Neuronal stem cell (in vitro differentiated cells): Measurements from ENCODE around the gene SIX1.

Source experiments
- DNase-seq: peaks from one replicate; pipeline ENCODE4 v3.0.0-alpha.2; 2013; ENCODE audit warnings: low spot score
- H2AFZ ChIP-seq: one replicate; pipeline ENCODE4 v1.6.1; 2013; ENCODE audit warnings: mild to moderate bottlenecking, low read length, inconsistent platforms
- H2AK5ac ChIP-seq: 2 replicates; pipeline ENCODE4 v1.6.1; 2013; ENCODE audit warnings: low read depth, mild to moderate bottlenecking, inconsistent platforms, low read length, moderate library complexity, mixed read lengths
- H2BK120ac ChIP-seq: 2 replicates; pipeline ENCODE4 v1.6.1; 2013; ENCODE audit warnings: low read depth, mild to moderate bottlenecking, inconsistent platforms, low read length, moderate library complexity, mixed read lengths
- H2BK12ac ChIP-seq: one replicate; pipeline ENCODE4 v1.6.1; 2013; ENCODE audit warnings: low read length, inconsistent platforms
- H2BK15ac ChIP-seq: 2 replicates; pipeline ENCODE4 v1.6.1; 2013; ENCODE audit warnings: mild to moderate bottlenecking, low read length, inconsistent platforms, mixed read lengths
- H2BK5ac ChIP-seq: one replicate; pipeline ENCODE4 v1.6.1; 2013; ENCODE audit warnings: inconsistent platforms, mild to moderate bottlenecking, low read length, moderate library complexity
- H3K14ac ChIP-seq: one replicate; pipeline ENCODE4 v1.6.1; 2013; ENCODE audit warnings: low read length, inconsistent platforms
- H3K18ac ChIP-seq: 2 replicates; pipeline ENCODE4 v1.6.1; 2013; ENCODE audit warnings: low read length, inconsistent platforms
- H3K23ac ChIP-seq: 2 replicates; pipeline ENCODE4 v1.6.1; 2013; ENCODE audit warnings: low read depth, mild to moderate bottlenecking, mixed read lengths, low read length, inconsistent platforms; ENCODE audit not compliant: poor library complexity
- H3K27ac ChIP-seq: replicated peaks from 3 replicates; pipeline ENCODE4 v1.5.1; 2013; ENCODE audit warnings: low read length, inconsistent platforms
- H3K27me3 ChIP-seq, 3 experiments: 2 replicates each; pipeline ENCODE4 v1.6.1; 2013; ENCODE audit warnings: low read length in 3 of 3, mild to moderate bottlenecking in 2 of 3, inconsistent platforms in 1 of 3, low read depth in 1 of 3, mixed read lengths in 1 of 3, moderate library complexity in 1 of 3; ENCODE audit not compliant: control insufficient read depth in 3 of 3, insufficient read depth in 3 of 3
- H3K36me3 ChIP-seq, 2 donors: replicated peaks in 1 of 2; 2 replicates each; pipeline ENCODE4 v1.6.1; 2013; ENCODE audit warnings: low read length in 2 of 2; ENCODE audit not compliant: control insufficient read depth in 2 of 2, insufficient read depth in 2 of 2
- H3K4ac ChIP-seq: 2 replicates; pipeline ENCODE4 v1.6.1; 2013; ENCODE audit warnings: inconsistent platforms, mild to moderate bottlenecking, low read length, moderate library complexity
- H3K4me1 ChIP-seq, 2 donors: 1 replicate in 1 of 2; 2 replicates in 1 of 2; pipeline ENCODE4 v1.6.1; 2013; ENCODE audit warnings: low read length in 2 of 2, low read depth in 1 of 2; ENCODE audit not compliant: control insufficient read depth in 2 of 2, insufficient read depth in 1 of 2
- H3K4me2 ChIP-seq: one replicate; pipeline ENCODE4 v1.6.1; 2013; ENCODE audit warnings: mild to moderate bottlenecking, low read length, inconsistent platforms; ENCODE audit not compliant: insufficient read depth, poor library complexity, severe bottlenecking
- H3K4me3 ChIP-seq, 2 donors: 2 replicates each; pipeline ENCODE4 v1.5.1; 2013; ENCODE audit warnings: low read length in 2 of 2, mild to moderate bottlenecking in 2 of 2, inconsistent platforms in 1 of 2, moderate library complexity in 1 of 2
- H3K79me1 ChIP-seq: one replicate; pipeline ENCODE4 v1.6.1; 2013; ENCODE audit warnings: low read depth, mild to moderate bottlenecking, inconsistent platforms, low read length, moderate library complexity
- H3K9ac ChIP-seq: one replicate; pipeline ENCODE4 v1.6.1; 2013; ENCODE audit warnings: mild to moderate bottlenecking, low read depth, low read length, inconsistent platforms; ENCODE audit not compliant: poor library complexity
- H3K9me3 ChIP-seq, 2 donors: replicated peaks in 1 of 2; 2 replicates each; pipeline versions ENCODE3 to v1.6.1; 2013; ENCODE audit warnings: low read length in 2 of 2, mild to moderate bottlenecking in 2 of 2, inconsistent platforms in 1 of 2, low read depth in 1 of 2, mixed read lengths in 1 of 2, moderate library complexity in 1 of 2; ENCODE audit not compliant: control insufficient read depth in 2 of 2, insufficient read depth in 1 of 2
- H4K8ac ChIP-seq: one replicate; pipeline ENCODE4 v1.6.1; 2013; ENCODE audit warnings: low read depth, mild to moderate bottlenecking, inconsistent platforms, low read length, moderate library complexity
- H4K91ac ChIP-seq: one replicate; pipeline ENCODE4 v1.6.1; 2013; ENCODE audit warnings: low read length, low read depth, mild to moderate bottlenecking, inconsistent platforms; ENCODE audit not compliant: poor library complexity
- WGBS, 2 donors: extraction: QIAGEN DNeasy Blood & Tissue Kit; methylation state at CpG; one replicate each; pipeline ENCODE4 v1.1.7; 2013; ENCODE audit warnings: missing lambda C conversion rate in 2 of 2, mixed read lengths in 1 of 2; ENCODE audit not compliant: insufficient read length in 2 of 2, insufficient replicate concordance in 1 of 2; ENCODE audit errors: extremely low coverage in 2 of 2; 5-methylcytosine and 5-hydroxymethylcytosine counted together

The SIX1 gene

DNA sequence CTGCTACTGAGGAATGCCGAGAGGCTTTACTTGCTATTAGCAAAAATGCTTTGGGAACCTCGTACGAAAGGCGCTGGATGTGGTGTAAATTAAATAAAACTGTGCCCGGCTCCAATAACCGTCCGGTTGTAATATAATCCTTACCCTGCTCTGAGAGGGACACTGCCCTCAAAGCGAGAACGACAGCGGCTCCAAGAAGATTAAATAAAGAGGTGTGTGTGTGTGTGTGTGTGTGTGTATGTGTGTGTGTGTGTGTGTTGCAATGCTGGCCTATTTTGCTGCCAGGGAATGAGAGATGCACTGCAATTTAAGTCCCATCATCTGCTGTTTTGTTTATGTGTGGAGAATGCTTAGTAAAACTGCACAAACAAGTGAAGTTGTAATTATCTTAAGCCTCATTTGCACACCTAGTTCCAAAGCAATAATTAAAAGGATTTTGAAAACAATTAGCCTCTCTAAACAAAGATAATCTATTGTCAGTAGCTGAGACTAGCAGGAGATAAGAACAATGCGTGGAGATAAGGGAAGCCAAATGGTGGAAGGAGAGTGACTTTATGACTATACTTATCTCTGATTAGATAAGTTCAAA, 1.2 kb upstream of the SIX1 start:
- H2AK5ac ChIP-seq, result no peak overlapping the region
- H3K36me3 ChIP-seq, result no peaks in the 10 kb centered on the region
- no peak overlapping the region for H3K4me2 ChIP-seq
- H4K8ac ChIP-seq, result no peak overlapping the region
- no peak overlapping the region for H3K4me3 ChIP-seq
- H3K79me1 ChIP-seq, result no peaks in the 10 kb centered on the region
- H3K14ac ChIP-seq, result no peak overlapping the region
- H3K9ac ChIP-seq, result no peak overlapping the region
- H3K4ac ChIP-seq, result no peak overlapping the region
- peak overlapping the region; percentile 95 for H2AFZ ChIP-seq
- peaks cover 0 to 3% of the 10 kb centered on the region in 2 donors for H3K9me3 ChIP-seq
- peak; percentile 21 for DNase-seq
- no peak overlapping the region for H2BK5ac ChIP-seq
- no peak overlapping the region for H3K23ac ChIP-seq
- H3K4me1 ChIP-seq, result peaks cover 12 to 15% of the 10 kb centered on the region in 2 donors
- peaks cover 67 to 97% (median 96%) of the 10 kb centered on the region in 3 experiments for H3K27me3 ChIP-seq
- H2BK120ac ChIP-seq, result no peak overlapping the region
- H2BK12ac ChIP-seq, result no peak overlapping the region
- WGBS, 2 donors, result no CpG with 5 or more reads among the region's 11 CpGs
- H4K91ac ChIP-seq, result no peak overlapping the region
- H3K18ac ChIP-seq, result no peak overlapping the region
- no peak overlapping the region for H2BK15ac ChIP-seq
- H3K27ac ChIP-seq, result no peak overlapping the region

DNA sequence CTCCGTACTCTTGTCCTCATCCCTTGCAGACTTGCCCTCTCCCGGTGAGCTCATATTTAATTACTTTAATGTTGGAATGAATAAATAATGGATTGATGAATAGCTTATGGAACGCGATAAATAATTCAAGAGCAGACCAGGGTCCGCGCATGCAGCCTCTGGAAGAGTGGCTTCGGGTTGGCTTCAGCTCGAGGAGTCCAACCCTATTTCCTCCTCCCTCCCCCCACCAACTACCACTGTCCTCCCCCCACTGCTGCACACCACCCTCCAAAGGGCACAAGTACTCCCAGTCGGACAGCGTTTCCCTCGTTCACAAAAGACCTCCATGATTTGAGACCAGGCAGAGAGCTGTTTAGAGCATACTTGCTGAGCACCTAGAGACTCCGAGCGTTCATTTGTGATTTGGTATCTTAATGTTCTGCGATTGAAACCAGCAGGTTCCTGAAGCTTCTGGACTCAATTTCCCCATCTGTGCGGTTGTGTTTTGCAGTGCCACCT, 647 bp upstream of the SIX1 start:
- no peak overlapping the region for H3K23ac ChIP-seq
- peak; percentile 40 for DNase-seq
- H3K18ac ChIP-seq, result no peak overlapping the region
- no peak overlapping the region for H2BK12ac ChIP-seq
- no peak overlapping the region for H4K8ac ChIP-seq
- peaks cover 0 to 3% of the 10 kb centered on the region in 2 donors for H3K9me3 ChIP-seq
- no CpG with 5 or more reads among the region's 15 CpGs for WGBS, 2 donors
- peak overlapping the region; percentile 77 for H3K4me2 ChIP-seq
- peak overlapping the region; percentile 95 for H2AFZ ChIP-seq
- no peaks in the 10 kb centered on the region for H3K36me3 ChIP-seq
- no peak overlapping the region for H2BK15ac ChIP-seq
- H3K4ac ChIP-seq, result no peak overlapping the region
- no peaks in the 10 kb centered on the region for H3K79me1 ChIP-seq
- peak overlapping the region in 1 of 2 donors; percentile 55 for H3K4me3 ChIP-seq
- H2AK5ac ChIP-seq, result no peak overlapping the region
- no peak overlapping the region for H3K27ac ChIP-seq
- peak overlapping the region; percentile 48 for H2BK5ac ChIP-seq
- H3K14ac ChIP-seq, result no peak overlapping the region
- H3K27me3 ChIP-seq, result peaks cover 63 to 97% (median 93%) of the 10 kb centered on the region in 3 experiments
- peaks cover 12 to 15% of the 10 kb centered on the region in 2 donors for H3K4me1 ChIP-seq
- no peak overlapping the region for H3K9ac ChIP-seq
- no peak overlapping the region for H2BK120ac ChIP-seq
- H4K91ac ChIP-seq, result no peak overlapping the region

DNA sequence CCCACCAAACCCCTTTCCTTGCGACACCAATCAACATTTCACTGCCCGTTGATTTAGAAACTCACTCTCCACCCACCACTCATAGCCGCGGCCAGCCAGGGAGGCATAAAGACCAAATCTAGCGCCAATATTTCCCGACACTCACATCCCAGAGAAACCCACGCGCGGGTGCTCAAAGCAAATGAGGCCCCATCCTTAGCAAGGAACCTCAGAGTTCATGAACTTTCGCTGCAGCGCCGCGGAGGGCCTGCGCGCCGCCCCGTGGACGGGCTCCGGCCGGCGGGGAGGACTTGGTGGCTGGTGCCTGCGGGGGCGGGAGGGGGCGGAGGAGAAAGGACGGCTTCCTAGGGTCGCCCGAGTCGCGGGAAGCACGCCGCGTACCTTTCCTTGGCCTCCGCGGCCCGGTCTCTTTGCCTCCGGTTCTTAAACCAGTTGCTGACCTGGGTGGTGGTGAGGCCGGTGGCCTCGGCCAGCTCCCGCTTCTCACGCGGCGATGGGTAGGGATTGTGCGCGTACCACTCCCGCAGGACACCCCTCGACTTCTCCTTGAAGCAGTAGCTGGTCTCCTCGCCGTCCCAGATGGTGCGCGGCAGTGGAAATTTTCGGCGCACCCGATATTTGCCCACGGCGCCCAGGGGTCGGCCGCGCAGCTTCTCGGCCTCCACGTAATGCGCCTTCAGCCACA, 886 bp downstream of the SIX1 start:
- peak; percentile 26 for DNase-seq
- peak overlapping the region; percentile 72 for H2BK15ac ChIP-seq
- H3K4me3 ChIP-seq, result peak overlapping the region; percentile 55 to 73

DNA sequence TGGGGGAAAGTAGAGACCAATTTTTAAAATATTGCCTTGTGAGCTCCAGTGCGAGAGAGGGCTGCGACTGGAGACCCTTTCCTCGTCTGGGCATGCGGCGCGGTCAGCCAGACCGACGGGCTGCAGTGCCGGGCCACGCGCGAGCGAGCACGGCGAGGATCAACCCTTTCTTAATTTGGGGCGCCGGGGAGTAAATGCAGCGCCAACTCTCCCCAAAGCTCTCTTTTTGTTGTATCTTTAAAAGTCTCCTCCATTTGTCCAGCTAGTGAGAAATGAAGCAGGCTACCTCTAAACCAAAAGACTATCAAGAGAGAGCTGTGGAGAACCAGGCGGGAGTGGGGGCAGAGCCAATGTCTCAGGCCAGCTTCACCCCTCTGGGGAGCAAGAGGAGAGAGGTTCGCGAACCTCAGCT, 1.4 kb downstream of the SIX1 start:
- H3K4me3 ChIP-seq, result peak overlapping the region in 1 of 2 donors; percentile 55
- H2AFZ ChIP-seq, result peak overlapping the region; percentile 95
- H3K27me3 ChIP-seq, result peaks cover 59 to 97% (median 89%) of the 10 kb centered on the region in 3 experiments
- no peak overlapping the region for H4K8ac ChIP-seq
- no peak overlapping the region for H2BK15ac ChIP-seq
- H2AK5ac ChIP-seq, result no peak overlapping the region
- no peak overlapping the region for H4K91ac ChIP-seq
- no peak overlapping the region for H2BK120ac ChIP-seq
- no peak overlapping the region for H3K4me2 ChIP-seq
- H3K4ac ChIP-seq, result no peak overlapping the region
- no peak overlapping the region for H2BK5ac ChIP-seq
- DNase-seq, result no peak
- H3K14ac ChIP-seq, result no peak overlapping the region
- no peak overlapping the region for H3K9ac ChIP-seq
- no peak overlapping the region for H3K23ac ChIP-seq
- no peaks in the 10 kb centered on the region for H3K79me1 ChIP-seq
- peaks cover 0 to 3% of the 10 kb centered on the region in 2 donors for H3K9me3 ChIP-seq
- no peak overlapping the region for H3K18ac ChIP-seq
- H2BK12ac ChIP-seq, result no peak overlapping the region
- no peaks in the 10 kb centered on the region for H3K36me3 ChIP-seq
- WGBS, 2 donors, result no CpG with 5 or more reads among the region's 21 CpGs
- peaks cover 10 to 13% of the 10 kb centered on the region in 2 donors for H3K4me1 ChIP-seq
- H3K27ac ChIP-seq, result no peak overlapping the region

More for the DNA sequence above, 886 bp downstream of the SIX1 start:
- Histone ChIP-seq H3K36me3 (no peaks in the 10 kb centered on the region), H3K9ac (no peak overlapping the region), H2AK5ac (peak overlapping the region; percentile 29), H2BK120ac (no peak overlapping the region), H3K14ac (no peak overlapping the region), H3K4ac (no peak overlapping the region), H3K27me3 (peaks cover 59 to 97% (median 89%) of the 10 kb centered on the region in 3 experiments), H2BK12ac (no peak overlapping the region), H3K18ac (no peak overlapping the region), H2AFZ (peak overlapping the region; percentile 95), H4K8ac (no peak overlapping the region), H3K79me1 (no peaks in the 10 kb centered on the region), H2BK5ac (no peak overlapping the region), H4K91ac (no peak overlapping the region), H3K27ac (no peak overlapping the region), H3K23ac (peak overlapping the region; percentile 63), H3K4me1 (peaks cover 14% of the 10 kb centered on the region in 2 donors), H3K4me2 (peak overlapping the region; percentile 77), H3K9me3 (peaks cover 0 to 3% of the 10 kb centered on the region in 2 donors)
- WGBS, 2 donors, result no CpG with 5 or more reads among the region's 61 CpGs
